GM19025 (cell line): ENCODE measurements around the gene ANK3.
A peak's percentile ranks its signal among the peaks of the same experiment; 100 is the strongest.

Source experiments
- ATAC-seq: cut with Tn5 transposase; IDR thresholded peaks from one replicate; pipeline ENCODE4 v1.9.1; 2021; ENCODE audit warnings: mild to moderate bottlenecking, low read depth, moderate library complexity; ENCODE audit not compliant: unreplicated experiment

The ANK3 gene

GRCh38 chr10:60382946-60383681, 6.6 kb downstream of the ANK3 start:
- ATAC-seq, result no peak

- ATAC-seq, result no peak
Observed at GRCh38 chr10:60380781-60381180, 8.9 kb downstream of the ANK3 start.

- no peak for ATAC-seq
Observed at GRCh38 chr10:60377955-60378354, 11.7 kb downstream of the ANK3 start.

- ATAC-seq, result no peak
Observed at GRCh38 chr10:60377042-60377352, 12.7 kb downstream of the ANK3 start.

- ATAC-seq, result no peak
Observed at GRCh38 chr10:60376221-60377041, 13.2 kb downstream of the ANK3 start.

GRCh38 chr10:60375293-60376004, 14.2 kb downstream of the ANK3 start:
- no peak for ATAC-seq

GRCh38 chr10:60374836-60375235, 14.8 kb downstream of the ANK3 start:
- no peak for ATAC-seq

- ATAC-seq, result no peak
Observed at GRCh38 chr10:60372436-60372835, 17.2 kb downstream of the ANK3 start.

- no peak for ATAC-seq
Observed at GRCh38 chr10:60369547-60369930, 20.1 kb downstream of the ANK3 start.

- no peak for ATAC-seq
Observed at GRCh38 chr10:60368875-60369546, 20.7 kb downstream of the ANK3 start.

- no peak for ATAC-seq
Observed at GRCh38 chr10:60367901-60368300, 21.8 kb downstream of the ANK3 start.

- no peak for ATAC-seq
Observed at GRCh38 chr10:60367431-60367830, 22.2 kb downstream of the ANK3 start.

- no peak for ATAC-seq
Observed at GRCh38 chr10:60367024-60367423, 22.7 kb downstream of the ANK3 start.

GRCh38 chr10:60363187-60363586, 26.5 kb downstream of the ANK3 start:
- ATAC-seq, result no peak

GRCh38 chr10:60362461-60362860, 27.2 kb downstream of the ANK3 start:
- ATAC-seq, result no peak

- no peak for ATAC-seq
Observed at GRCh38 chr10:60359066-60359465, 30.6 kb downstream of the ANK3 start.

GRCh38 chr10:60358282-60358681, 31.4 kb downstream of the ANK3 start:
- peak; percentile 83 for ATAC-seq

- no peak for ATAC-seq
Observed at GRCh38 chr10:60353519-60354258, 36.0 kb downstream of the ANK3 start.

- peak; percentile 58 for ATAC-seq
Observed at GRCh38 chr10:60352105-60352504, 37.6 kb downstream of the ANK3 start.

- no peak for ATAC-seq
Observed at GRCh38 chr10:60351191-60351853, 38.4 kb downstream of the ANK3 start.
